Right ventricle myocardium inferior (tissue), 1 donor: ENCODE results near the gene RIPK1. TPM values are rescaled to one million over a fixed set of nuclear protein-coding genes. Genes with fewer than 3 reads are reported as not detected.
"Not testable (repeated sequence)": the region's sequence is repeated elsewhere in the genome, so short reads cannot be mapped to it uniquely, and the experiment has no call there.

Experiments used
- ATAC-seq: fragments of 200-7000 bp; cut with Tn5 transposase; one replicate; pipeline ENCODE4 v1.9.1; 2020; ENCODE audit warnings: mild to moderate bottlenecking, moderate library complexity
- DNase-seq: peaks from one replicate; pipeline ENCODE4 v3.0.0; 2021; ENCODE audit errors: missing footprints
- intact Hi-C: fragments of 100-400 bp; cut with DNase I; formaldehyde crosslinking; loops from one replicate; pipeline ENCODE4 v1.11.0; 2022
- total RNA-seq: library from RNA; stranded (reverse); fragmentation: NEBNext Ultra II Directional; extraction: Animal tissue kit (Norgen Biotek cat#: 25700); gene quantifications from one replicate; pipeline ENCODE4 v1.2.1, GENCODE V29; 2021
- donor health status: DM: no; HTN: yes; CAD: no; lungs with severe emphysema.

Gene RIPK1
- total RNA-seq, 1 donor from 2014 or later, result 6.9 TPM

DNA sequence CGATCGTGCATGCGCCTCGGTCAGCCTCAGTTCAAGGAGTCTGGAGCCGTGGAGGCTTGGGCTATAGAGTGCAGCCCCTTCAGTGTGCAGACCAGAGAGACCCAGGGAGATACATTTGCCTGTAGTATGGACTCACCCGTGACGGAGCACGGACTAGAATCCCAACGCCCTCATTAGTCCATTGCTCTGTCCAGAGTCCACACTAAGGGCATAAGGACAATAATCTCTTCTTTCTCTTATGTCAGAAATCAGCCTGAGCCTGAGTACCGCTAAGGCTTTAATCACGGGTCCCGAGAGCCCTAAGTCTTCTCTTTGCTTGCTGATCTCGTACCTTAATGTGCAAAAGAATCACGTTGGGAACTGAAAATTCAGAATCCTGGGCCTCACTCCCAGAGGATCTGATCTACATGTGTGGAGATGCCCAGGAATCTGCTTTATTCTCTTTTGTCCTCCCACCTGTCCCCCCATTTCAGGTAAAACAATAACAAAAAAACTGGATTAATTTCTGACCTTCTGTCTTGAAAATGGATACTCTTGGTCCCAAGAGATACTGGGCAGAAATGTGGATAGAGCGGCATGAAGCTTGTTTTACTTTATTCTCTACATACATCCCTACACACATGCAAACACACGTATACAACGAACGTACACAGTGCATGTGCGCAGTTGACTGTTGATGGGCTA, 50.9 kb downstream of the RIPK1 start:
- DNase-seq (no peak), ATAC-seq (peak; percentile 9)
- intact Hi-C loops, result loop anchor here (2.0 kb wide), 1 partner anchor 120 kb away; the partner anchor contains the start of gene NQO2

- intact Hi-C loops, result loop anchor here (10.0 kb wide), 1 partner anchor 614 kb away; no protein-coding TSS in a partner anchor
- no peak for ATAC-seq
These were observed 52.4 kb downstream of the RIPK1 start for GRCh38 chr6:3120765-3121089.

GRCh38 chr6:3122823-3123182, 54.5 kb downstream of the RIPK1 start:
- no peak for ATAC-seq
- no peak for DNase-seq
- intact Hi-C loops, result loop anchor here (10.0 kb wide), 1 partner anchor 612 kb away; no protein-coding TSS in a partner anchor

More at GRCh38 chr6:3120765-3121089, 52.4 kb downstream of the RIPK1 start:
- no peak for DNase-seq

DNA sequence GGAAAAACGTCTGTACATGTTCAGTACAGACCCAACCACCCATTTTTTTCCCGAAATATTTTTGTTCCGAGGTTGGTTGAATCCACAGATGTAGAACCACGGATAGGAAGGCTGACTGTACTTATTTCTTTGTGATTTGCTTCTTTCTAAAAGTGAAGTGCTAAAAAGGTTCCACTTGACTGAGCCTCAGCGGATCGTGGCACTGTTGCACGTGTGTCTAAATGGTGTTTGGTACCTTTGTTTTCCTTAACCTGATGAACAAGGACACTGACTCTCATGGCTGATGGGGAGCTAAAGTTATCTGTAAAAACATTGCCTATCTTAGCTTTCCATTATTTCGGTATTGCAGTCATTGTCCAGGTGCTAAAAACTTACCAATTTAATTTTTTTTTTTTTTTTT, 56.4 kb downstream of the RIPK1 start:
- ATAC-seq, result no peak
- no peak for DNase-seq
- intact Hi-C loops, result loop anchor here (10.0 kb wide), 1 partner anchor 610 kb away; no protein-coding TSS in a partner anchor

- intact Hi-C loops, result loop anchor here (1.0 to 10.0 kb wide), 3 partner anchors 31 to 609 kb away; partner anchors contain the start of gene TUBB2A
- ATAC-seq (no peak), DNase-seq (no peak)
These were observed 57.5 kb downstream of the RIPK1 start for GRCh38 chr6:3125815-3126214.

GRCh38 chr6:3128356-3129108, 60.2 kb downstream of the RIPK1 start:
- intact Hi-C loops, result loop anchor here (10.0 kb wide), 1 partner anchor 606 kb away; no protein-coding TSS in a partner anchor
- ATAC-seq, result no peak
- no peak for DNase-seq

- DNase-seq (no peak), ATAC-seq (no peak)
- intact Hi-C loops, result no loop called here
These were observed 63.4 kb downstream of the RIPK1 start for GRCh38 chr6:3131695-3132094.

GRCh38 chr6:3133515-3133914, 65.2 kb downstream of the RIPK1 start:
- intact Hi-C loops, result no loop called here
- ATAC-seq (no peak), DNase-seq (no peak)

- intact Hi-C loops, result no loop called here
- no peak for ATAC-seq
These were observed 67.5 kb downstream of the RIPK1 start for GRCh38 chr6:3135668-3136291.

GRCh38 chr6:3136292-3137011, 68.2 kb downstream of the RIPK1 start:
- DNase-seq, result no peak
- ATAC-seq, result no peak
- intact Hi-C loops, result no loop called here

More at GRCh38 chr6:3135668-3136291, 67.5 kb downstream of the RIPK1 start:
- no peak for DNase-seq

- ATAC-seq (no peak), DNase-seq (no peak)
- intact Hi-C loops, result no loop called here
These were observed 68.9 kb downstream of the RIPK1 start for GRCh38 chr6:3137057-3137777.

- intact Hi-C loops, DNase-seq, ATAC-seq: not testable (repeated sequence)
These were observed 69.6 kb downstream of the RIPK1 start for GRCh38 chr6:3137873-3138272.

GRCh38 chr6:3138341-3138740, 70.0 kb downstream of the RIPK1 start:
- DNase-seq (no peak), ATAC-seq (no peak)
- intact Hi-C loops, result no loop called here

- intact Hi-C loops, result no loop called here
- DNase-seq (no peak), ATAC-seq (peak; percentile 86)
These were observed 71.0 kb downstream of the RIPK1 start for GRCh38 chr6:3139090-3139903.

DNA sequence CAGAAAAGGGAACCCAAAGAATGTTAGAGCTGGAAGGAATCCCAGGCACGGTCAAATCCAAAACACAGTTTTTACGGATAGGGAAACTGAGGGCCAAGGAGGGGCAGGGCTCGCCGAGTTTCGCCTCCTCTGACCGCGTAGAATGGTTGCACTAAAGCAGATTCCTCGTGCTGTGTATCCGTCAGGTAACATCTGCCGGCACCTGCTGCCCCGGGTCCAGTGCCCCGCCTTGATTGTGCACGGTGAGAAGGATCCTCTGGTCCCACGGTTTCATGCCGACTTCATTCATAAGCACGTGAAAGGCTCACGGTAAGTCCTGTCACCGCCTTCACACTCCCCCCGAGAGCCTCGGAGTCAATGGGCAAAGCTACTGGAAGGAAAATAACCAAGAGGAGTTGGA, 71.9 kb downstream of the RIPK1 start:
- intact Hi-C loops, result no loop called here
- no peak for DNase-seq
- ATAC-seq, result no peak

GRCh38 chr6:3142536-3142935, 74.2 kb downstream of the RIPK1 start:
- DNase-seq (no peak), ATAC-seq (no peak)
- intact Hi-C loops, result no loop called here

DNA sequence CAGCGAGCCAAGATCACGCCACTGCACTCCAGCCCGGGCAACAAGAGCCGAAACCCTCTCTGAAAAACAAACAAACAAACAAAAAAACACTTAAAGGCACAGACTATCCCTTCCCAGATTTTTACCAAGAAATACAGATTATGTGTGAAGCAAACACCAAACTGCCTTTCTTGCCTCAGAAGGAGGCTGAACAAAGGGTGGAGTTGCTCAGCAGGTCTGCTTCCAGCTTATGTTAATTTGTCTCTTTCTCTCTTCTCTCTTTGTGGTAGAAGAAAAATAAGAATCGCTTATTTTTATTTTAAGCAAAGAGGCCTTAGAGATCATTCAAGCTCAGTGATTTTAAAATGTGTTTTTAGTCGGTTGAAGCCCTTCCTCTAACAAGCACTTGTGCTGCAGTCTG, 74.9 kb downstream of the RIPK1 start:
- intact Hi-C loops, result no loop called here
- no peak for DNase-seq

GRCh38 chr6:3144571-3144970, 76.3 kb downstream of the RIPK1 start:
- ATAC-seq (no peak), DNase-seq (no peak)
- intact Hi-C loops, result no loop called here

More for the DNA sequence above, 74.9 kb downstream of the RIPK1 start:
- ATAC-seq, result no peak
